SKM-1 treated with dmso at 0.1 percent for 144 hours (cell line): Measurements from ENCODE around the gene TSPYL6.

Experiments
- DNase-seq: peaks from one replicate; lab custom pipeline; 2025; ENCODE audit not compliant: unreplicated experiment; lab: John Stamatoyannopoulos, UW

Gene TSPYL6

DNA sequence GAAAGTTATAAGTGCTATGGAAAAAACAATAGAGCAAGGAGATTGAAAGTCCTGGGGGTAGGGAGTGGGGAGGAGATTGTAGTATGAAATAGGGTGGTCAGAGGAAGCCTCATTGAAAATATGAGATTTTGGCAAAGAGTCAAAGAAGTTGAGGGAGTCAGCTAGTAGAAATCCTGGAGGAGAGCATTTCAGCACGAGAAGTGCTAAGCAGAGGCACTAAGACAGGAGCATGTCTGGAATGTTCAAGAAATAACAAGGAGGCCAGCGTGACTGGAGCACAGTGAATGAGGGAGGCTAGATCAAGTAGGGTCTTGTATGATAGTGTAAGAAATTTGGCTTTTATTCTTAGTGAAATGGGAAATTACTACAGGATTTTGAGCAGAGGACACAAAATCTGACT, 2.1 kb upstream of the TSPYL6 start:
- no peak for DNase-seq

- DNase-seq: no peak
Observed at GRCh38 chr2:54255230-54256090, 569 bp downstream of the TSPYL6 start.

- no peak for DNase-seq
Observed at GRCh38 chr2:54254180-54254579, 1.8 kb downstream of the TSPYL6 start.

GRCh38 chr2:54249629-54250028, 6.4 kb downstream of the TSPYL6 start:
- DNase-seq: no peak

- DNase-seq: no peak
Observed at GRCh38 chr2:54247115-54247514, 8.9 kb downstream of the TSPYL6 start.

GRCh38 chr2:54240515-54241469, 15.2 kb downstream of the TSPYL6 start:
- DNase-seq: no peak

- no peak for DNase-seq
Observed at GRCh38 chr2:54239427-54239826, 16.6 kb downstream of the TSPYL6 start.

DNA sequence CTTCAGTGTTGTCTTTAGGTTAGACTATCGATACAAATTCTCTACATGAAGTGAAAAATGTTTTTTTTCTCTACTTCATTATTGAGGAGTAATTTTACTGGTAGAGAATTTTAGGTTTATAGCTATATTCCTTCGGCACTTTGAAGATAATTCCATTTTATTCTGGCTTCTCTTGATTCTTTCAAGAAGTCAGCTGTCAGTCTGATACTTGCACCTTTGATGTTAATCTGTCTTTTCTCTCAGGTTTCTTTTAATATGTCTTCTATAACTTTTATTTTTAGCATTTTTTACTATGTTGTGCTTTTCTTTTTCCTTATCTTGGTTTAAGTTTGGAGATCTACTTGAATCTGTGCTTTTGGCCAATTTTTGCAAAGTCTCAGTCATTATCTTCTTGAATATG, 18.6 kb downstream of the TSPYL6 start:
- DNase-seq: no peak

- DNase-seq: no peak
Observed at GRCh38 chr2:54233832-54234649, 22.0 kb downstream of the TSPYL6 start.

- DNase-seq: no peak
Observed at GRCh38 chr2:54228945-54229344, 27.1 kb downstream of the TSPYL6 start.

GRCh38 chr2:54227798-54228197, 28.2 kb downstream of the TSPYL6 start:
- DNase-seq: no peak

DNA sequence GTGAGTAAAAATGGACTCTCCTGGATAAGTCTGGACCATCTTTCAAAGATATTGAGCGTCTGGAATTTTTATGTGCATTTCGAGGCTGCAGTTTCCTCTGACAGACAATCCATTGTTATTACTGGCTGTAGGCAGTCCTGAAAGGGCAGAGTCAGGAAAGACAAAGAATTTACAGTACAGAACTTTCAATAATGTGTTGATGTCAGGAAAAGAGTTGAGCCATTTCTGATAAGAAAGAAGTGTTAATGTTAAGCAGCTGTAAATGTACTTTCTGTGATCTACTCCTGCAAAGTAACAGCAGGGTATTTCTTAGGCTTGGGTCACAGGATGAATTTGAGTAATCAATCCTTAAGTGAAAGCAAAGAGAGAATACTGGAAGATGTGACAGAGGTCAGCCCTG, 29.8 kb downstream of the TSPYL6 start:
- no peak for DNase-seq

DNA sequence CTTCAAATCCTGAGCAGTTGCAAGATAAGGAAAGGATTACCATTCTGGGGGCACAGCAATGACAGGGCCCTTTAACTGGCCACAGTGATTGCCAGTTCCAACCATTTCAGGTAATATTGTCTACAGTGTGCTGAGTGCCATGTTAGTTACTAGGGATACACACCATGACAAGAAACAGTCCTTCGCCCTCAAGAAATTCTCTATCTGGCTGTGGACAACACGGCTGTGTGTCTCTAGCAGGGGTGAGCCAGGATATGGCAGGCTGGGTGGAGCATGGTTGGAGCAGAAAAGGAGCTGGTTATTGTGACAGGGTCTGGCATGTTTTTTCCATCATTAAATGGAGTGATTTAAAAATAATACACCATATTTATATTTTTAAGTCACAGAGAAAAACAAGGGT, 31.0 kb downstream of the TSPYL6 start:
- DNase-seq: no peak

GRCh38 chr2:54213082-54213481, 42.9 kb downstream of the TSPYL6 start:
- DNase-seq: no peak

DNA sequence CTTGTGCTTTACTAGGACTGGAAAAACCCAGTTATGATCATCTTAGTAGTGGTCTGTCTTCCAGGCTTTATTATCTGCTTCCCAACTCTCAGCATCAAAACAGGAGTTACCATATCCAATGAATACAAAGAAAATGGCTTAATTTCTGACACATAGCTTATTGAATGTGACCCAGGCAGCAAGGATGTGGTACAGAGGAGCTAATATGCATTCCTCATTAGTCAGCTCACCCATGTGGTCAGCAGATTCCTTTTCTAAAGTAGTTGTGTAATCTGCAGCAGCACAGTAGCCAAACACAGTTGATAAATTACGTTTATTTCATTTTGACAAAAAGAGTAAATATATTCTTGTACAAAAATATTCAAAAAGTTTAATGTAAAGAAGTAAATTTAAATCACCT, 43.6 kb downstream of the TSPYL6 start:
- DNase-seq: no peak

DNA sequence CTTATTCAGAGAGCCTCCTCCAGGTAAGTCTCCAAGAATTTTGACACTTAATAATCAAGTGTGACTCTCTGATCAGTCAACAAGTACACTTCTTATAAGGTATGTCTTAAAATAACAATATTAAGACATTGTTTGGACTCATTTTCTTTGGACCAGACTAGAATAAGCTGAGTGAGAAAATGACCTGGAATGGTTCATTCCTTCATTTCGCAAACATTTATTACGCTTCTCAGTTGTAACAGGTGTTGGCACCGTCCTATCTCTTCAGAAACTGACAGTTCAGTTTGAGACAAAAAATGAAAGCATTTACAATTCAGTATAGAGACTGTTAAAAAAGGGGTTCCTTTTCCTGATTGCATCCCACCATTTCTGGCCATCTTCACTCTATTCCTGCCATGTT, 46.6 kb downstream of the TSPYL6 start:
- no peak for DNase-seq

GRCh38 chr2:54208364-54209240, 47.4 kb downstream of the TSPYL6 start:
- no peak for DNase-seq

GRCh38 chr2:54207666-54208195, 48.3 kb downstream of the TSPYL6 start:
- no peak for DNase-seq

DNA sequence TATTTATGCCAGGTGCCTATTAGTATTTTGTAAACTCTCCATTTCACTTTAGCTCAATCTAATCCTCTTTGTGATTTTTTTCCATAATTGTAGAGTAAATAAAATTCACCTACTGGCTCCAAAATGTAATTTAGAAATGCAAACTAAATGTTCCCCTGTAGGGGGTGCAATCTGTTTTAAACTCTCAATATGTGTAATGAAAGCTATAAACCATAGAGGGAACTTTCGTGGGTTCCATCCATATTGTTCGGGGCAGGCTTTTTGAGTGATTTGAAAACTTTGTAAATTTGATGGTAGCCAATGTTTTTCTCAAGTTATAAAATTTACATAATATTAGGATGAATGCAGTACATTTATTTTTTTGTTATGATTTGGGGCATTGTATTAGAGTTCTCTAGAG, 49.4 kb downstream of the TSPYL6 start:
- DNase-seq: peak; percentile 35

GRCh38 chr2:54204476-54204875, 51.6 kb downstream of the TSPYL6 start:
- no peak for DNase-seq
